Vagina (tissue), 2 donors: Measurements from ENCODE around the gene RAB44. TPM values are rescaled to one million over a fixed set of nuclear protein-coding genes. Genes with fewer than 3 reads are reported as not detected.

Experiments used
- DNase-seq, 2 donors: peaks; one replicate each; pipeline ENCODE4 v3.0.0-alpha.2; 2017; ENCODE audit errors: extremely low spot score in 2 of 2
- H3K27ac ChIP-seq: fragments of 200-600 bp; sonication (generic); one replicate; pipeline ENCODE4 v1.5.1; 2019
- H3K27me3 ChIP-seq: fragments of 200-600 bp; sonication (generic); one replicate; pipeline ENCODE4 v1.5.1; 2019
- H3K36me3 ChIP-seq, 2 donors: fragments of 200-600 bp; sonication (generic); one replicate each; pipeline ENCODE4 v1.5.1; 2017 to 2019
- H3K4me1 ChIP-seq: fragments of 200-600 bp; sonication (generic); one replicate; pipeline ENCODE4 v1.5.1; 2019
- H3K4me3 ChIP-seq, 2 donors: fragments of 200-600 bp; sonication (generic); 1 replicate in 1 of 2; 2 replicates in 1 of 2; pipeline ENCODE4 v1.5.1; 2016 to 2019
- H3K9me3 ChIP-seq: fragments of 200-600 bp; sonication (generic); one replicate; pipeline ENCODE4 v1.5.1; 2019
- CTCF ChIP-seq, 3 experiments: fragments of 450-650 bp in 2 of 3; fragments of 200-600 bp in 1 of 3; sonication (generic) in 1 of 3; IDR thresholded peaks; one replicate each; pipeline ENCODE4 v1.5.1; 2017 to 2019; ENCODE audit warnings: antibody characterized with exemption in 3 of 3, mild to moderate bottlenecking in 2 of 3, moderate library complexity in 2 of 3
- POLR2A ChIP-seq, 2 donors: fragments of 450-650 bp; IDR thresholded peaks; one replicate each; pipeline ENCODE4 v1.6.1; 2017; ENCODE audit warnings: antibody characterized with exemption in 2 of 2, mild to moderate bottlenecking in 2 of 2, moderate library complexity in 2 of 2
- POLR2AphosphoS5 ChIP-seq, 2 donors: sonication (generic); formaldehyde crosslinking; IDR thresholded peaks; one replicate each; pipeline ENCODE4 v1.9.0; 2017; ENCODE audit warnings: antibody characterized with exemption in 2 of 2, mild to moderate bottlenecking in 2 of 2, low read depth in 1 of 2; ENCODE audit not compliant: insufficient read depth in 1 of 2
- intact Hi-C: fragments of 100-400 bp; cut with DNase I; formaldehyde crosslinking; loops from one replicate; pipeline ENCODE4 v1.15.1; 2023
- total RNA-seq: library from RNA; depleted of rRNA; stranded (reverse); fragments of >200 nt; gene quantifications from one replicate; pipeline ENCODE4 v1.2.3, GENCODE V29; 2016

Gene RAB44
- total RNA-seq, 1 donor from 2014 or later, result 0.49 TPM

DNA sequence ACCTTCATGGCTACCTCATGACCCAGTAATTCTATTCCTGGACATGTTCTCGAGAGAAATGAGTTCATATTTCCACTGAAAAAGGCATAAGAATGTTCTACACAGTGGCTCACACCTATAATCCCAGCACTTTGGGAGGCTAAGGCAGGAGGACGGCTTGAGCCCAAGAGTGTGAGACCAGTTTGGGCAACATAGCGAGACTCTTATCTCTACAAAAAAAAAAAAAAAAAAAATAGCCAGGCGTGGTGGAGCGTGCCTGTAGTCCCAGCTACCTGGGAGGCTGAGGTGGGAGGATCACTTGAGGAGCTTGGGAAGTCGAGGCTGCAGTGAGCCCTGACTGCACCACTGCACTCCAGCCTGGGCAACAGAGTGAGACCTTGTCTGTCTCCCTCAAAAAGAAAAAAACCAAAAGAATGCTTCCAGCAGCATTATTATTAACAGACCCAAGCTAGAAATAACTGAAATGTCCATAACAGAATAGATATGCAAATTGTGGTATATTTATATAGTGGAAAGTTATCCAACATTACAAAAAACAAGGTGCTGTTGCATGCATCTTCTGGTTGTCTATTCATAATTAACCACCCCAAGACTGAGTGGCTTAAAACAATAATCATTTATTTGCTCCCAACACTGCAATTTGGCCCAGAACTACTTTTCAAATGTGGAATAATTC lies 9.4 kb upstream of the RAB44 start:
- peaks cover 24% of the 10 kb centered on the region for H3K4me1 ChIP-seq

GRCh38 chr6:36688739-36689075 lies 8.9 kb upstream of the RAB44 start:
- intact Hi-C loops, result no loop called here
- peaks cover 7 to 39% of the 10 kb centered on the region in 2 donors for H3K36me3 ChIP-seq
- peaks cover 19% of the 10 kb centered on the region for H3K4me1 ChIP-seq
- no peaks in the 10 kb centered on the region for H3K27me3 ChIP-seq
- no peak for TF ChIP-seq POLR2AphosphoS5 (IDR thresholded peaks at IDR 0.05; ENCODE audit: insufficient read depth in 1 of 2, low read depth in 1 of 2)
- TF ChIP-seq CTCF (IDR thresholded peaks at IDR 0.05), result no peak
- TF ChIP-seq POLR2A (IDR thresholded peaks at IDR 0.05), result no peak
- no peak overlapping the region for H3K27ac ChIP-seq
- H3K9me3 ChIP-seq, result no peaks in the 10 kb centered on the region
- no peak for DNase-seq
- no peak overlapping the region for H3K4me3 ChIP-seq

More for the DNA sequence above, 9.4 kb upstream of the RAB44 start:
- H3K27ac ChIP-seq, result no peak overlapping the region
- intact Hi-C loops, result no loop called here
- no peaks in the 10 kb centered on the region for H3K27me3 ChIP-seq
- peaks cover 7 to 44% of the 10 kb centered on the region in 2 donors for H3K36me3 ChIP-seq
- no peak for DNase-seq
- TF ChIP-seq POLR2AphosphoS5 (IDR thresholded peaks at IDR 0.05; ENCODE audit: insufficient read depth in 1 of 2, low read depth in 1 of 2), result no peak
- no peak for TF ChIP-seq CTCF (IDR thresholded peaks at IDR 0.05)
- no peaks in the 10 kb centered on the region for H3K9me3 ChIP-seq
- no peak overlapping the region for H3K4me3 ChIP-seq

DNA sequence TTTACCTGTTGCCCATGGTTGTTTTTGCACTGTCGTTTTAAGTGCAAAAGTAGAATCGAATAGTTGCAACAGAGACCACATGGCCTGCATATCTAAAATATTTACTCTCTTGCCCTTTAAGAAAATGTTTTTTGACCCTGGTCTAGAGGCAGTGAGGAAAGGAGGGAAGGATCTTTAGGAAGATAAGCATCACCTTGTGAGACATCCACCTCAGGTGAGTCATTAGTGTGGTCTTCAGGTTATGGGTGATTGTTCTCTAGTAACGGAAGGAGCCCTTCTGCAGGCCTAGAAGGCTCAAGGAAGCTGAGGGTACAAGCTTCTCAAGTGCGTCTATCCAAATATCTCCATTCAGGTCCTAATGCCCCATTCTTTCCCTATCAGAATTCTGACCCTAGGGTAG lies 6.6 kb upstream of the RAB44 start:
- Histone ChIP-seq H3K9me3 (no peaks in the 10 kb centered on the region), H3K27me3 (no peaks in the 10 kb centered on the region)
- TF ChIP-seq CTCF (IDR thresholded peaks at IDR 0.05), result no peak
- TF ChIP-seq POLR2AphosphoS5 (IDR thresholded peaks at IDR 0.05; ENCODE audit: insufficient read depth in 1 of 2, low read depth in 1 of 2), result no peak
- TF ChIP-seq POLR2A (IDR thresholded peaks at IDR 0.05), result no peak

GRCh38 chr6:36691612-36692011 lies 6.0 kb upstream of the RAB44 start:
- no peak for DNase-seq
- H3K36me3 ChIP-seq, result peaks cover 0 to 10% of the 10 kb centered on the region in 2 donors
- peaks cover 8% of the 10 kb centered on the region for H3K4me1 ChIP-seq
- H3K4me3 ChIP-seq, result no peak overlapping the region
- TF ChIP-seq POLR2A (IDR thresholded peaks at IDR 0.05), result no peak
- no peak for TF ChIP-seq CTCF (IDR thresholded peaks at IDR 0.05)
- no peak for TF ChIP-seq POLR2AphosphoS5 (IDR thresholded peaks at IDR 0.05; ENCODE audit: insufficient read depth in 1 of 2, low read depth in 1 of 2)
- intact Hi-C loops, result no loop called here
- H3K27ac ChIP-seq, result no peak overlapping the region
- H3K9me3 ChIP-seq, result no peaks in the 10 kb centered on the region
- H3K27me3 ChIP-seq, result no peaks in the 10 kb centered on the region

More for the DNA sequence above, 6.6 kb upstream of the RAB44 start:
- no peak overlapping the region for H3K27ac ChIP-seq
- peaks cover 8% of the 10 kb centered on the region for H3K4me1 ChIP-seq
- DNase-seq, result no peak
- peaks cover 0 to 16% of the 10 kb centered on the region in 2 donors for H3K36me3 ChIP-seq
- intact Hi-C loops, result no loop called here
- H3K4me3 ChIP-seq, result no peak overlapping the region

- H3K36me3 ChIP-seq, result peaks cover 0 to 4% of the 10 kb centered on the region in 2 donors
- TF ChIP-seq CTCF (IDR thresholded peaks at IDR 0.05), result no peak
- no peak for TF ChIP-seq POLR2AphosphoS5 (IDR thresholded peaks at IDR 0.05; ENCODE audit: insufficient read depth in 1 of 2, low read depth in 1 of 2)
- TF ChIP-seq POLR2A (IDR thresholded peaks at IDR 0.05), result no peak
- no peaks in the 10 kb centered on the region for H3K27me3 ChIP-seq
- H3K4me1 ChIP-seq, result peaks cover 8% of the 10 kb centered on the region
- no peak overlapping the region for H3K27ac ChIP-seq
- no peaks in the 10 kb centered on the region for H3K9me3 ChIP-seq
- no peak for DNase-seq
- H3K4me3 ChIP-seq, result no peak overlapping the region
- intact Hi-C loops, result no loop called here
Observed at GRCh38 chr6:36692220-36692619, 5.4 kb upstream of the RAB44 start.
